Sigmoid colon (tissue), 7 donors: Measurements from ENCODE around the gene CD36. TPM values are rescaled to one million over a fixed set of nuclear protein-coding genes. Genes with fewer than 3 reads are reported as not detected.
A peak's percentile ranks its signal among the peaks of the same experiment; 100 is the strongest.

Experiments
- DNase-seq: peaks from one replicate; pipeline ENCODE4 v3.0.0-alpha.2; 2019
- H3K27ac ChIP-seq, 4 donors: fragments of 200-600 bp; sonication (generic); one replicate each; pipeline ENCODE4 v1.5.1; 2016 to 2019; ENCODE audit warnings: mild to moderate bottlenecking in 1 of 4
- H3K27me3 ChIP-seq, 3 donors: fragments of 200-600 bp; sonication (generic); one replicate each; pipeline ENCODE4 v1.5.1; 2019; ENCODE audit warnings: mild to moderate bottlenecking in 1 of 3
- H3K36me3 ChIP-seq, 4 donors: fragments of 200-600 bp; sonication (generic); one replicate each; pipeline ENCODE4 v1.5.1; 2016 to 2019
- H3K4me1 ChIP-seq, 4 donors: fragments of 200-600 bp; sonication (generic); one replicate each; pipeline ENCODE4 v1.5.1; 2017 to 2019
- H3K4me3 ChIP-seq, 4 donors: fragments of 200-600 bp; sonication (generic); one replicate each; pipeline ENCODE4 v1.5.1; 2017 to 2019; ENCODE audit warnings: mild to moderate bottlenecking in 2 of 4, moderate library complexity in 1 of 4
- H3K9me3 ChIP-seq, 4 donors: fragments of 200-600 bp in 3 of 4; sonication (generic) in 3 of 4; one replicate each; pipeline versions ENCODE4 v1.5.1 to v1.6.1; 2013 to 2019
- CTCF ChIP-seq, 4 experiments: fragments of 450-650 bp in 3 of 4; fragments of 200-600 bp in 1 of 4; IDR thresholded peaks; one replicate each; pipeline ENCODE4 v1.5.1; 2016 to 2019; ENCODE audit warnings: antibody characterized with exemption in 4 of 4, mild to moderate bottlenecking in 3 of 4, moderate library complexity in 2 of 4
- EP300 ChIP-seq, 4 donors: sonication (generic); formaldehyde crosslinking; IDR thresholded peaks; one replicate each; pipeline ENCODE4 v1.6.1; 2017; ENCODE audit warnings: antibody characterized with exemption in 4 of 4
- POLR2A ChIP-seq, 2 donors: fragments of 450-650 bp; IDR thresholded peaks; one replicate each; pipeline ENCODE4 v1.6.1; 2016; ENCODE audit warnings: antibody characterized with exemption in 2 of 2, mild to moderate bottlenecking in 2 of 2, moderate library complexity in 2 of 2
- POLR2AphosphoS5 ChIP-seq, 4 donors: sonication (generic); formaldehyde crosslinking; IDR thresholded peaks; one replicate each; pipeline ENCODE4 v1.6.1; 2017; ENCODE audit warnings: antibody characterized with exemption in 4 of 4
- WGBS, 2 donors: extraction: QIAGEN DNeasy Blood & Tissue Kit; methylation state at CpG; one replicate each; pipeline ENCODE4 v1.1.7; 2013; 5-methylcytosine and 5-hydroxymethylcytosine counted together
- intact Hi-C: fragments of 100-400 bp; cut with DNase I; formaldehyde crosslinking; loops from one replicate; pipeline ENCODE4 v1.15.1; 2023
- polyA plus RNA-seq, 3 donors: library from polyadenylated mRNA; stranded (reverse); fragments of 200-250 nt; gene quantifications; one replicate each; pipeline ENCODE4 v1.2.3, GENCODE V29; 2013
- total RNA-seq, 4 donors: library from RNA; depleted of rRNA; stranded (reverse); fragments of >200 nt; gene quantifications; one replicate each; pipeline ENCODE4 v1.1.0, GENCODE V29; 2016
- donor health status: healthy with polysubstance abuse.
- donor health status: Bipolar disorder and iron deficiency.
- donor health status: healthy.

Gene CD36
- total RNA-seq (100 to 1,000 TPM in 2 of 4 donors, 10 to 100 TPM in 2; 35.6 to 114 (median 82.4) TPM), polyA plus RNA-seq (100 to 1,000 TPM in 1 of 3 donors, 10 to 100 TPM in 2; 21.6 to 126 (median 30.0) TPM)

- 75 to 89% methylated on average over 4 of the region's 4 CpGs for WGBS, 2 donors
- intact Hi-C loops, result no loop called here
Measured at GRCh38 chr7:80637911-80638765, at the start of gene CD36. TSS of gene CD36 (plus strand) at chr7:80638642. CDS start at chr7:80646741, 8,099 bp downstream.

GRCh38 chr7:80589631-80590030 is 48.8 kb upstream of the CD36 start:
- Histone ChIP-seq H3K4me1 (peaks cover 0 to 8% (median 0%) of the 10 kb centered on the region in 4 donors), H3K27me3 (no peaks in the 10 kb centered on the region), H3K9me3 (no peaks in the 10 kb centered on the region), H3K27ac (no peak overlapping the region), H3K36me3 (no peaks in the 10 kb centered on the region), H3K4me3 (no peak overlapping the region)
- no peak for DNase-seq
- TF ChIP-seq POLR2A (IDR thresholded peaks at IDR 0.05) (no peak), POLR2AphosphoS5 (IDR thresholded peaks at IDR 0.05) (no peak), CTCF (IDR thresholded peaks at IDR 0.05) (no peak), EP300 (IDR thresholded peaks at IDR 0.05) (no peak)
- intact Hi-C loops, result no loop called here
- WGBS, 2 donors, result 47 to 91% methylated on average over 1 of the region's 1 CpG

More at GRCh38 chr7:80637911-80638765, at the start of gene CD36:
- Histone ChIP-seq H3K9me3 (no peaks in the 10 kb centered on the region), H3K36me3 (no peaks in the 10 kb centered on the region), H3K27me3 (no peaks in the 10 kb centered on the region), H3K4me3 (no peak within 1 kb of the TSS), H3K4me1 (peaks cover 0 to 37% (median 19%) of the 10 kb centered on the region in 4 donors), H3K27ac (peak within 1 kb of the TSS in 3 of 4 donors; percentile 20 to 45 (median 39))
- no peak for DNase-seq
- TF ChIP-seq POLR2A (IDR thresholded peaks at IDR 0.05), result no peak

- no peaks in the 10 kb centered on the region for H3K27me3 ChIP-seq
- intact Hi-C loops, result no loop called here
- no peak overlapping the region for H3K27ac ChIP-seq
- no peak for DNase-seq
- H3K4me1 ChIP-seq, result peaks cover 0 to 11% (median 0%) of the 10 kb centered on the region in 4 donors
- TF ChIP-seq POLR2A (IDR thresholded peaks at IDR 0.05) (no peak), POLR2AphosphoS5 (IDR thresholded peaks at IDR 0.05) (no peak), EP300 (IDR thresholded peaks at IDR 0.05) (no peak), CTCF (IDR thresholded peaks at IDR 0.05) (no peak)
- no peaks in the 10 kb centered on the region for H3K36me3 ChIP-seq
- 55 to 59% methylated on average over 1 of the region's 1 CpG for WGBS, 2 donors
- no peak overlapping the region for H3K4me3 ChIP-seq
- H3K9me3 ChIP-seq, result no peaks in the 10 kb centered on the region
Measured at GRCh38 chr7:80591654-80592053, 46.8 kb upstream of the CD36 start.

- intact Hi-C loops, result no loop called here
- Histone ChIP-seq H3K27ac (no peak overlapping the region), H3K27me3 (no peaks in the 10 kb centered on the region), H3K4me3 (no peak overlapping the region), H3K9me3 (no peaks in the 10 kb centered on the region), H3K36me3 (no peaks in the 10 kb centered on the region), H3K4me1 (peaks cover 0 to 32% (median 4%) of the 10 kb centered on the region in 4 donors)
- DNase-seq, result no peak
- TF ChIP-seq EP300 (IDR thresholded peaks at IDR 0.05) (no peak), CTCF (IDR thresholded peaks at IDR 0.05) (no peak), POLR2A (IDR thresholded peaks at IDR 0.05) (no peak)
- WGBS, 2 donors, result 67 to 84% methylated on average over 7 of the region's 7 CpGs
Measured at GRCh38 chr7:80593869-80594586, 44.4 kb upstream of the CD36 start.

- no peaks in the 10 kb centered on the region for H3K9me3 ChIP-seq
- DNase-seq, result no peak
- H3K4me1 ChIP-seq, result peaks cover 0 to 37% (median 6%) of the 10 kb centered on the region in 4 donors
- H3K27me3 ChIP-seq, result no peaks in the 10 kb centered on the region
- WGBS, 2 donors, result 88 to 93% methylated on average over 4 of the region's 4 CpGs
- no peaks in the 10 kb centered on the region for H3K36me3 ChIP-seq
- TF ChIP-seq CTCF (IDR thresholded peaks at IDR 0.05) (no peak), POLR2AphosphoS5 (IDR thresholded peaks at IDR 0.05) (no peak), POLR2A (IDR thresholded peaks at IDR 0.05) (no peak), EP300 (IDR thresholded peaks at IDR 0.05) (no peak)
- H3K4me3 ChIP-seq, result no peak overlapping the region
- no peak overlapping the region for H3K27ac ChIP-seq
- intact Hi-C loops, result no loop called here
Measured at GRCh38 chr7:80596933-80597517, 41.4 kb upstream of the CD36 start.
